NCI-H748 (cell line): Measurements from ENCODE around the gene SLC6A6.

Source experiments
- DNase-seq: peaks from one replicate; lab custom pipeline; 2025; ENCODE audit not compliant: unreplicated experiment; lab: John Stamatoyannopoulos, UW

The SLC6A6 gene

DNA sequence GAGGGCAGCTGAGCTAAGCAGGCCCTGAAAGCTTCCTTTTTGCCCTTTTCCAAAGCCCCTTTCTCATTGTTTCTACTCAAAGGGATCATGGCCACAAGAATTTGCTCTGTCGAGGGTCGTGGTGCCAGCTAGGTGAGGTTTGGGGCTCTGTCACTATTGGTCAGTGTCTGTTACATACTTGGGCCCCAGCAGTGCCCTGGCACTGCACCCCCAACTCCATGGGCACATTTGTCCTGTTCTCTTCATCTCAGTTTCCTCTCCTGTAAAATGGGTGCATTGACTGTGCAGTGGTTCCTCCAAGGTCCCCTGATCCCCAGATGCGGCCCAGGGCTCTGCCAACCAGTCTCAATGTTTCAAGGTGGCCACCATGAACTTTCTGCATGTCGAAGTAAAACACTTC is 62.1 kb downstream of the SLC6A6 start:
- DNase-seq: no peak

DNA sequence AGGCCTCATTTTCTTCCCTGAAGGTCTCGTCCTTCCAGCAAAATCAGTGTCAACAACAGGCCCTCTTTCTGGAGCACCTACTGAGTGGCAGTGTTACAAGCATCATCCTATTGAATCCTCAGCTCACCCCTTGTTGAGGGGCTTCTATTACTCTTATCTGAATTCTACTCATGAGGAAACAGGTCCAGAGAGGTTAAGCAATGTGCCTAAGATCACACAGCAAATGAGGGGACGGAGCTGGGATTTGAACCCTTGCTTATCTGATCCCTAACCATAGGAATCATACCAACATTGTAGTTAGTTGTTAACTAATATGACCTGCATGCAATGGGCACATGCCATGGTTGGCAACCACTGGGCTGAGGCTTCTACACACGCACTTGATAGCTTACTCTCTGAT is 63.0 kb downstream of the SLC6A6 start:
- DNase-seq: no peak

DNA sequence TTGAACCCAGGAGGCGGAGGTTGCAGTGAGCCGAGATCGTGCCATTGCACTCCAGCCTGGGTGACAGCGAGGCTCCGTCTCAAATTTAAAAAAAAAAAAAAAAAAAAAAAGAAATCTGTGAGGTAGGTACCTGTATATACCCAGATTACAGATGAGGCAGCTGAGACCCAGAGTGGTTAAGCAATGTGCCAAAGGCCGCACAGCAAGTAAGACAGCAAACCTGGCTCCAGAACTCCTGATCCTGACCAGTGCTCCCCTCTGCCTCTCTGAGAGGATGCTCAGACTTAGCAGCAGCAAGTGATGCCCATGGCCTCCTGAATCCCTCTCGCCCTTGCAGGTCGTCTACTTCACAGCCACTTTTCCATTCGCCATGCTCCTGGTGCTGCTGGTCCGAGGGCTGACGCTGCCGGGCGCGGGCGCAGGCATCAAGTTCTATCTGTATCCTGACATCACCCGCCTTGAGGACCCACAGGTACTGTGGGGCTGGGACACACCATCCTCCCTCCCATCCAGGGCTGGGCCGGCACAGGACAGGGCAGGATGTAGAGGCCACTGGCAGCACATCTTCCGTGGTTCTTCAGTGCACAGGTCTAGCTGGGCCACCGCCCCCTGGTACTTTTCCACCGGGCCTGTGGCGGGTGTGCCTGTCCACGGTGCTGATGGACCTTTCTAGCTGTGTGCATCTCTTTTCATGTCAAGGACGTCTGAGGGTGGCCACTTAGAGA is 63.9 kb downstream of the SLC6A6 start:
- DNase-seq: no peak

GRCh38 chr3:14467814-14468620 is 65.6 kb downstream of the SLC6A6 start:
- peak; percentile 43 for DNase-seq

DNA sequence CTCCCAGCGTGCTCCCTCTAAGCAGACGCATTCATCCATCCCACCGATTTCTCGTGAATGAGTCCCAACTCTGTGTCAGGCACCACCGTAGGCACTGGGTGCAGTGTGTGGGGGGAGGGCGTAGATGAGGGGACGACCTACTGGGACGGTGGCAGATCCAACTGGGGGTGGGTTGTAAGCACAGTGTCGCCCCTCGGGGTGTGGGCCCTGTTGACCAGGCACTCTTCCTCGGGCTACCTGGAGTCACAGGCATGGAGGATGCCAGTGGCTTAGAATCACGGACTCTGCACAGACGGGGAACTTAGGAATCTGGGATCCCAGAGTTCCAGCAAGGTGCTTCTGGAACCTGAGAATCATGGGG is 66.2 kb downstream of the SLC6A6 start:
- no peak for DNase-seq

GRCh38 chr3:14470461-14470860 is 68.1 kb downstream of the SLC6A6 start:
- DNase-seq: no peak

GRCh38 chr3:14471016-14471415 is 68.6 kb downstream of the SLC6A6 start:
- DNase-seq: no peak

GRCh38 chr3:14471690-14472089 is 69.3 kb downstream of the SLC6A6 start:
- no peak for DNase-seq

DNA sequence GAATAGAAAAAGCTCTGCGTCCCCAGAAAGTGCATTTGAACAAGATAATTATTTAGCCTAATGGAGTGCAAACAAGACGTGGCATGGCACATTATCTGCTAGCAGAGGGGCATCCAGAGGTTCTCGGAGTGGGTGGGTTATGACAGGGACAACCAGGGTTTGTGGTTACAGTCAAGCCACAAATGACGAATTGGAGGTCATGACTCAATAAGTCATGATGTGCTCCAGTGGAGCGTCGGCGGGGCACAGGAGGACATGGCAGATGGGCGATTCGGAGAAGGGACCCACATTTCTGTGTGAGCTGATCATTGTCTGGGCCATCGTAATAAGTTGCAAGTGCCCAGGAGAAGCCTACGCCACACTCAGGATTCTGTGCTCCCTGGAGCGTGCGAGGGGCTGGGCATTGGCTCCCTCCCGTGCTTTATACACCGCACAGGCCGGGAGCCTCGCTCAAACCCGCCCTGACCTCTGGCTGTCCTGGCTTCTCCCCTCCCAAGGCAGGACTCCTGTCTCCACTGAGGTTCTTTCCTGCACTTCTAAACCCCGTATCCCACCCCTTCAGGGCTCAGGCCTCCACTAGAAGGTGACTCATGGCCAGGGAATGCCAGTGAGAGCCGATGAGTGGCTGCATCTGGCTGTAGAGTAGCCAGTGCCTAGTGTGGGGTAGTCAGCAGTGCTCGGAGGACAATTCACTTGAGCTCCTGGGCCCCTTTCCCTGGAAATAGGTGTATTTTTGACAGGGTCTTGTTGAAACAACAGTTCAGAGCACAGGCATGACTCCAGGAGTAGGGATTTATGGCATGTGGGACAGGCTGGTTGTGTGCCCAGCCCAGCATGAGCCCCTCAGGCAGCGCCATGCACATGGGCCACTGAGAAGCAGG is 70.3 kb downstream of the SLC6A6 start:
- peak; percentile 5 for DNase-seq

DNA sequence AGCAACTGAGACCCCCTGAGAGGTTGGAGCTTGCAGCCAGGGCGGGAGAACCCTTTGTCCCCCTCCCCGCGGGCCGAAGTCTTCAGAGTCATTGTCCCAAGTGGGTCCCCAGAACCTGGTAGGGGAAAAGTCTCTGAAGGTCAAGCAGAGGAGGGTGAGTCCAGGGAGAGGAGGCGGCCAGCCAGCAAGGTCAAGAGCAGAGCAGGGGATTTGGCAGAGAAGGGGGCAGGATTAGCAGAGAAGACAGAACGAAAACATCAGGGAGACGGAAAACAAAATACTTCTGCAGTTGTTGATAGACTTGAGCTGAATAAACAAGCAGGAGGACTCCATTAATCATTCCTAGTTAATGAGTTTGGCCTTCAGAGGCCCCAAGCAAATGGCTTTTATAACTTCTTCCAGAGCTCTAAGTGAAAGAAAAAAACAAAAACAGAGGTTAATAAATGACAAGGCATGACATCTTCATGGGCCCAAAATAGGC is 71.0 kb downstream of the SLC6A6 start:
- no peak for DNase-seq

DNA sequence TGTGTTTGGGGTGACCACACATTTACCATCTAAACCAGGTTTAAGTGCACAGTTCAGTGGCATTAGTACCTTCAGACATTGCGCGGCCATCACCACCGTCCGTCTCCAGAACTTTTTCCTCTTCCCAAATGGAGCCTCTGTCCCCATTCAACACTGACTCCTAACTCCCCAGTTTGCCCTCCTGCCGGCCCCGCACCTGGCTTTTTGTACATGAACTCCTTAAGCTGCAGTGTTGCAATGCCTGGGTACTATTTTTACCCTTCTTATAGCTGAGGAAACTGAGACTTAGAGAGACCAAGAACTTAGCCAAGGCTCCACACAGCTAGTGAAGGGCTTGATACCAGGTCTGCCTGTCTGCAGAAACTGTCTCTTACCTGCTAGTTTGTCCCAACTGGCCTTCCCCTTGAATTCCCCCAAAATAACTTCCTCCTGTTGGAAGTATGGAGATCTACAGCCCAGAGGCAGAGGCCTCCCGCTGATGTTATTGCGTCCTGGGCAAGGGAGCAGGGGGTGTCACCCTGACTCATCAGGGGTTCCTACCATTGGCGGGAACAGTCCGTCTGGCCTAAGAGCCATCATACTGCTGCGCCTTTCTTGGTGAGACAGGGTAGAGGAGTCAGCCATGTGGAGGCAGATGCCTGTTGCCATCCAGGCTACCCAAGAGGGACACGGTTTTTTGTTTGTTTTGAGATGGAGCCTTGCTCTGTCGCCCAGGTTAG is 72.1 kb downstream of the SLC6A6 start:
- DNase-seq: no peak

DNA sequence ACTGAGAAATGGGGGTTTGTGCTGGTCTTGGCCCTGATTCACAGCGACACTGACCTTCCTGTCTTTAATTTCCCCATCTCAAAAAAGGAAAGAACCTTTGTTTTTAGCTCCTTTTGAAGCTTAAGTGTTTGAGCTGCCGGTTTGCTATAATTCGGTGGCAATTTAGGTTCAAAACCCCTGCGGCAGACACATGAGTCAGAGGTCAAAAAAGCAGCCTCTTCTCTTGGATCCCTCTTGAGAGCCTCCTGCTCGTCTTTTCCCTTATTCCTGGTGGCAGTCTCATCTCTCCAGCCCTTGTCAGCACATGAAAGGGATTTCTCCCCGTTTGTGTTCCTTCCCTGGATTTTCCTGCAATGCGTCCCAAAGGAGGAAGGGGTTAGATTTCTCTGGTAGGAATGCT is 73.2 kb downstream of the SLC6A6 start:
- no peak for DNase-seq

DNA sequence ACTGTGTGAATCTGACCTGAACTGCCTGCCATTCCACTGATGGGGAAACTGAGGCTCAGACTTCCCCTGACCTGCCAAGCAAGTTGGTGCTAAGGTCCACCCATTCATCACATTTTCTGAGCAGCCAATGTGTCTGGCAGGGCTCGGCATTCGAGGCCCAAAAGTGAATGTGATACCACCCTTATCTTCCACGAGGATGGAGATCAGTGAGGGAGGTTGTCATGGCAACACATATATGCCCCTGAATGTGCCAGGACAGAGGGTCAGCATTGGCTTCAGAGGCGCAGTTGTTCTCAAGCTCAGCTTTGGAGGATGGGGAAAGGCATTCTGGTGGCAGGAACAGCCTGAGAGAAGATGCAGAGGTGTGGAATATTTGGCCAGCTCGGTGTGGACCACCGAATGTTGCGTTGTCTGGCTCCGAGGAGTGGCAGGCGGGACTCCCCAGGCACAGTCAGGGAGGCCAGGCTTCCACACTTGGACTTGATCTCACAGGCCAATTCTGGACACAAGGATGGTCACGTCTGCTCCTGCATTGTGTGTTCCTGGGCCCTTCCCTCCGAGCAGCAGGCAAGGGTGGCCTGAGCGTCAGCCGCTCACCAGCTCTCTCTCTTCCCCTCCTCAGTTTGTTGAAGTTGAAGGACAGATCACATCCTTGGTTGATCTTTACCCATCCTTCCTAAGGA is 74.3 kb downstream of the SLC6A6 start:
- DNase-seq: no peak

GRCh38 chr3:14477311-14477935 is 75.0 kb downstream of the SLC6A6 start:
- DNase-seq: no peak

DNA sequence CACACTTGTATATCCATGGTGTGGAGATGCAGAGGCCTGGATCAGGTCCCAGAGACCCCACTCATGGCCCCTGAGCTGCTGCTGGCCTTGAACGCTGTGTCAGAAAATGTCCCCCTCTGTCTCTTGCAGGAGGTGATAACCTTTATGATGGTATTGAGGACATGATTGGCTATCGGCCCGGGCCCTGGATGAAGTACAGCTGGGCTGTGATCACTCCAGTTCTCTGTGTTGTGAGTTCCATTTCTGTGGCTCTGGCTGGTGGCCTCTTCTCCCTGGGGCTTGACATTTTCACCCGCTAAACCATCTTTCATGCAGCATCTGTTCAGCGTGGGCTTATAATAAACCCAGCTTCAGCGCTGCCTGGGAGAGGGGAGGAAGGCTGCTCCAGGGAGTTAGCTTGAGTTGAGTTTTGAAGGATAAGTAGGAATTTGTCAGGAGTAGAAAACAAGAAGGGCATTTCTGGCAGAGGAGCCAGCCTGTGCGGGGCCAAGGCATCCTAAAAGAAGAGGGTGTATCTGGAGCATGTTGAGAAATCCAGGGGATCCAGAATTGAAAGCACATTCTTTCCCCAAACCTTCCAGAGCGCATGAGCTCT is 76.6 kb downstream of the SLC6A6 start:
- DNase-seq: no peak

- no peak for DNase-seq
Measured at GRCh38 chr3:14479591-14479990, 77.2 kb downstream of the SLC6A6 start.

GRCh38 chr3:14480207-14481017 is 78.0 kb downstream of the SLC6A6 start:
- no peak for DNase-seq

DNA sequence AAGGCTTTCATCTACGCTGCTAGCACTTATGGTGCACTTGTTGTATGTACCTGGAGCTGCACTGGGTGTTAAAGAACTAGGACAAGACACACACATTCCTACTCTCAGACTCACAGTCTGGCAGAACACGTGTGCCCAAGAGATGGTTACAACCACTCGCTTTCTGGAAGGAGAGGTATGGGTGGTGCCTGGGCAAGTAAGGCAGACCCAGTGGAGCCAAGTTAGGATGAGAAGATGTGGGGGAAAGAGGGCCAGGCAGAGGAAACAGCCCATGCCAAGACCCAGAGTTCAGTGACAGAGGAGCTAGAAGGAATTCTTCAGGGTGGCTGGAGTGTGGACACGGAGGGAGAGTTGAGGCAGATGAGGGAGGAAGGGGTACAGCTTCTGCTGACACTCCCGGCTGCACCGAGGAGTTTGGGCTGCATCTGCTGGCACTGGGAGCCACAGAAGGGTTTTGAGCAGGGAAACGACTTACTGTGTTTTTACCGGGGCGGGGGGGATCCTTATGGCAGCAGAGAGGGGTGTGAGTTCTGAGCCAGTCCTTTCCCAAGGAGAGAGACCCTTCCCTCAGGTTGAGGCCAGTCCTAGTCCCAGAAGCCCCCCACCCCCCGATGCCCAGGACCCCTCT is 78.7 kb downstream of the SLC6A6 start:
- no peak for DNase-seq
